ENCODE measurements around the gene FJX1.

GRCh38 chr11:35583126-35583525 lies 35.1 kb upstream of the FJX1 start:
- TF ChIP-seq CTCF (conservative IDR thresholded peaks at IDR 0.05; ENCODE audit: low read length) (no peak), EZH2phosphoT487 (IDR thresholded peaks at IDR 0.05; ENCODE audit: borderline replicate concordance, low read depth, low read length) (no peak)

All from OCI-LY7 (cell line).